HepG2 (cell line): ENCODE measurements around the gene SHISAL1. TPM values are rescaled to one million over a fixed set of nuclear protein-coding genes. Genes with fewer than 3 reads are reported as not detected.

Experiments used
- ATAC-seq: fragments of 200-7000 bp; cut with Tn5 transposase; 3 replicates; pipeline ENCODE4 v1.9.1; 2020; ENCODE audit warnings: mild to moderate bottlenecking, moderate library complexity
- BruUV-seq: library from RNA; stranded (reverse); fragments of 400-500 nt; replicated peaks from 2 replicates; lab custom pipeline; 2021; lab: Mats Ljungman, UMichigan
- CTCF ChIA-PET: fragments of 300-600 bp; formaldehyde crosslinking; extraction: SDS; loops from one replicate; lab custom pipeline; 2021; ENCODE audit warnings: low total read pairs, inconsistent platforms, low intra/inter-chr PET ratio; lab: Yijun Ruan, JAX
- POLR2A ChIA-PET: fragments of 350-600 bp; sonication (Branson Sonifier 250); formaldehyde crosslinking; loops from one replicate; lab custom pipeline; 2020; ENCODE audit warnings: antibody characterized with exemption, inconsistent platforms; lab: Yijun Ruan, JAX
- DNase-seq: peaks from one replicate; pipeline ENCODE4 v3.0.0-alpha.2; 2015; ENCODE audit warnings: low spot score
- FAIRE-seq: peaks from 3 replicates; lab custom pipeline; 2011; peaks lifted over from hg19 to GRCh38; lab: Jason Lieb, UNC
- H2AFZ ChIP-seq: one replicate; pipeline ENCODE4 v1.6.1; 2011; ENCODE audit warnings: low read length, inconsistent platforms
- H3K27ac ChIP-seq: fragments of 300-600 bp; 3 replicates; pipeline ENCODE4 v1.8.0; 2011; ENCODE audit warnings: mixed run types, mild to moderate bottlenecking, mixed read lengths, low read length, inconsistent platforms; ENCODE audit not compliant: insufficient read depth; ENCODE audit errors: extremely low read length
- H3K27me3 ChIP-seq, 2 experiments: fragments of 200-600 bp in 1 of 2; 2 replicates in 1 of 2; 3 replicates in 1 of 2; pipeline versions ENCODE4 v1.6.0 to v1.8.0; 2011; ENCODE audit warnings: low read length in 2 of 2, mild to moderate bottlenecking in 2 of 2, moderate library complexity in 2 of 2, inconsistent platforms in 1 of 2; ENCODE audit not compliant: insufficient read depth in 2 of 2, control insufficient read depth in 1 of 2
- H3K36me3 ChIP-seq, 2 experiments: fragments of 200-600 bp in 1 of 2; replicated peaks in 1 of 2; 2 replicates in 1 of 2; 3 replicates in 1 of 2; pipeline versions ENCODE4 v1.5.1 to v1.8.0; 2011; ENCODE audit warnings: low read length in 2 of 2, inconsistent platforms in 1 of 2; ENCODE audit not compliant: insufficient read depth in 2 of 2, control insufficient read depth in 1 of 2
- H3K4me1 ChIP-seq: 2 replicates; pipeline ENCODE4 v1.5.1; 2012; ENCODE audit warnings: low read length, inconsistent platforms; ENCODE audit not compliant: insufficient read depth
- H3K4me2 ChIP-seq: 2 replicates; pipeline ENCODE4 v1.6.0; 2011; ENCODE audit warnings: low read depth, low read length, inconsistent platforms
- H3K4me3 ChIP-seq, 3 experiments: fragments of 200-600 bp in 1 of 3; sonication (generic), shearing (Covaris generic) in 1 of 3; replicated peaks in 1 of 3; 2 replicates each; pipeline ENCODE4 v1.5.1; 2011 to 2016; ENCODE audit warnings: low read length in 3 of 3, inconsistent platforms in 2 of 3, low read depth in 2 of 3, mild to moderate bottlenecking in 2 of 3, control low read depth in 1 of 3, mixed read lengths in 1 of 3; ENCODE audit not compliant: insufficient read depth in 1 of 3
- H3K79me2 ChIP-seq: one replicate; pipeline ENCODE4 v1.6.1; 2011; ENCODE audit warnings: low read length, inconsistent platforms; ENCODE audit not compliant: insufficient read depth
- H3K9ac ChIP-seq: 2 replicates; pipeline ENCODE4 v1.6.0; 2011; ENCODE audit warnings: mild to moderate bottlenecking, low read depth, low read length, inconsistent platforms; ENCODE audit not compliant: insufficient read depth
- H3K9me3 ChIP-seq: 2 replicates; pipeline ENCODE4 v1.5.1; 2012; ENCODE audit warnings: mild to moderate bottlenecking, low read length
- H4K20me1 ChIP-seq: 2 replicates; pipeline ENCODE4 v1.6.0; 2011; ENCODE audit warnings: inconsistent platforms, mild to moderate bottlenecking, low read length, moderate library complexity; ENCODE audit not compliant: insufficient read depth
- NFIB ChIP-seq: sonication (generic); formaldehyde crosslinking; IDR thresholded peaks from 2 replicates; pipeline ENCODE4 v1.9.0; 2021; ENCODE audit warnings: missing genetic modification reagents, mild to moderate bottlenecking, borderline replicate concordance
- PAXIP1 ChIP-seq: sonication (generic); formaldehyde crosslinking; conservative IDR thresholded peaks from 2 replicates; pipeline ENCODE4 v1.4.0; 2020; ENCODE audit warnings: mild to moderate bottlenecking, missing genetic modification reagents, moderate library complexity
- RAD21 ChIP-seq: fragments of 450-650 bp; formaldehyde crosslinking; IDR thresholded peaks from 2 replicates; pipeline ENCODE4 v1.5.0; 2020; ENCODE audit warnings: mild to moderate bottlenecking
- ZBTB7A ChIP-seq: sonication (generic); formaldehyde crosslinking; IDR thresholded peaks from 2 replicates; pipeline ENCODE4 v1.8.0; 2022; ENCODE audit warnings: mild to moderate bottlenecking, missing genetic modification reagents
- ZHX1 ChIP-seq: sonication (generic); formaldehyde crosslinking; IDR thresholded peaks from 2 replicates; pipeline ENCODE4 v1.8.1; 2022; ENCODE audit warnings: low read depth, mild to moderate bottlenecking, missing genetic modification reagents
- ZNF350 ChIP-seq: sonication (generic); formaldehyde crosslinking; IDR thresholded peaks from 2 replicates; pipeline ENCODE4 v1.4.0; 2020; ENCODE audit warnings: mild to moderate bottlenecking, low read depth, missing genetic modification reagents, borderline replicate concordance
- ZNF367 ChIP-seq: sonication (generic); formaldehyde crosslinking; IDR thresholded peaks from 2 replicates; pipeline ENCODE4 v1.4.0; 2020; ENCODE audit warnings: missing genetic modification reagents, borderline replicate concordance
- ZNF441 ChIP-seq: sonication (generic); formaldehyde crosslinking; IDR thresholded peaks from 2 replicates; pipeline ENCODE4 v1.7.0; 2021; ENCODE audit warnings: missing genetic modification reagents, borderline replicate concordance
- ZNF460 ChIP-seq: sonication (generic); formaldehyde crosslinking; IDR thresholded peaks from 2 replicates; pipeline ENCODE4 v1.5.1; 2020; ENCODE audit warnings: missing genetic modification reagents, mild to moderate bottlenecking, borderline replicate concordance
- WGBS: methylation state at CpG from one replicate; pipeline ENCODE4 v1.1.6; 2017; ENCODE audit warnings: low lambda C conversion rate; 5-methylcytosine and 5-hydroxymethylcytosine counted together
- in situ Hi-C: cut with HindIII; loops from 2 replicates; pipeline ENCODE4 v1.10.0; 2017; ENCODE audit warnings: low pct_unique_long_range_greater_than_20kb; ENCODE audit not compliant: extremely low pct_ligation_motif_present
- intact Hi-C: fragments of 100-400 bp; cut with micrococcal nuclease; formaldehyde crosslinking; loops from one replicate; pipeline ENCODE4 v1.10.0; 2022; ENCODE audit not compliant: unreplicated experiment
- polyA plus RNA-seq, 8 experiments: library from polyadenylated mRNA; depleted of rRNA in 3 of 8; stranded (reverse) in 7 of 8; unstranded in 1 of 8; fragments of >200 nt; fragmentation: Illumina TruSeq in 4 of 8; extraction: Trizol in 4 of 8; gene quantifications; 2 replicates each; pipeline versions ENCODE4 v1.2.1 to v1.2.3, GENCODE V29; 2011 to 2016; ENCODE audit warnings: low read depth in 4 of 8, missing spikeins in 1 of 8, mixed read lengths in 1 of 8; ENCODE audit not compliant: insufficient read depth in 1 of 8
- total RNA-seq, 5 experiments: library from RNA; depleted of rRNA; stranded (reverse); fragments of >200 nt; fragmentation: Illumina TruSeq; extraction: Trizol; gene quantifications; 2 replicates each; pipeline ENCODE4 v1.2.3, GENCODE V29; 2016; ENCODE audit warnings: low read depth in 1 of 5
- TF ChIP-seq, protein P1 (sequence below): sonication (generic); formaldehyde crosslinking; IDR thresholded peaks from 2 replicates; pipeline ENCODE4 v1.8.1; 2023; ENCODE audit warnings: mild to moderate bottlenecking, missing genetic modification reagents, borderline replicate concordance

Gene SHISAL1
- total and polyA plus RNA-seq, 2 of the 13 experiments (the other 11 are each of a cell fraction or from before 2014, with no cell fraction given): not detected

- H3K27me3 ChIP-seq: no peaks in the 10 kb centered on the region; a peak in 2 of 5 replicates
- H3K27ac ChIP-seq: no peak overlapping the region
- BruUV-seq: no TSS peak
- FAIRE-seq: no peak
- no peak overlapping the region for H3K9ac ChIP-seq
- no peak for DNase-seq
- POLR2A ChIA-PET: no interaction called here
- TF ChIP-seq NFIB (no peak), PAXIP1 (CRISPR knock-in tag) (no peak), RAD21 (CRISPR knock-in tag) (no peak), ZNF367 (no peak), ZHX1 (CRISPR knock-in tag) (no peak), ZBTB7A (no peak), ZNF460 (CRISPR knock-in tag) (no peak), ZNF350 (no peak), ZNF441 (CRISPR knock-in tag) (no peak)
- TF ChIP-seq, protein P1, sequence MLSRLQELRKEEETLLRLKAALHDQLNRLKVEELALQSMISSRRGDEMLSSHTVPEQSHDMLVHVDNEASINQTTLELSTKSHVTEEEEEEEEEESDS (CRISPR knock-in tag): no peak
- no peak overlapping the region for H3K4me3 ChIP-seq
- ATAC-seq: no peak
- intact Hi-C loops: no loop called here
- H3K4me2 ChIP-seq: no peak overlapping the region
- no peaks in the 10 kb centered on the region for H3K4me1 ChIP-seq
- H2AFZ ChIP-seq: no peak overlapping the region
- H3K9me3 ChIP-seq: peaks cover 22% of the 10 kb centered on the region
- no peaks in the 10 kb centered on the region for H3K36me3 ChIP-seq
- in situ Hi-C loops: no loop called here
- CTCF ChIA-PET: no interaction called here
- 26% methylated on average over 5 of the region's 10 CpGs for whole genome bisulfite sequencing
- H4K20me1 ChIP-seq: no peaks in the 10 kb centered on the region
- no peaks in the 10 kb centered on the region for H3K79me2 ChIP-seq
Measured at GRCh38 chr22:44248926-44249325, 63.8 kb downstream of the SHISAL1 start.
